Kidney (tissue), 14 donors: ENCODE results near the gene EIF5B. TPM values are rescaled to one million over a fixed set of nuclear protein-coding genes. Genes with fewer than 3 reads are reported as not detected.

Experiments used
- DNase-seq, 5 donors: peaks; one replicate each; pipeline ENCODE4 v3.0.0-alpha.2; 2013 to 2020
- FAIRE-seq: peaks from 2 replicates; lab custom pipeline; 2012; peaks lifted over from hg19 to GRCh38; lab: Jason Lieb, UNC
- H3K27ac ChIP-seq, 2 donors: one replicate each; pipeline ENCODE4 v1.7.0; 2013; ENCODE audit warnings: low read depth in 2 of 2, low read length in 2 of 2, inconsistent platforms in 1 of 2
- H3K27me3 ChIP-seq: one replicate; pipeline ENCODE4 v1.7.1; 2013; ENCODE audit warnings: low read length, inconsistent platforms; ENCODE audit not compliant: control insufficient read depth, insufficient read depth
- H3K36me3 ChIP-seq, 3 donors: one replicate each; pipeline versions ENCODE4 v1.7.0 to v1.7.1; 2013; ENCODE audit warnings: low read length in 3 of 3, control low read depth in 1 of 3, inconsistent platforms in 1 of 3; ENCODE audit not compliant: insufficient read depth in 3 of 3, control insufficient read depth in 2 of 3
- H3K4me1 ChIP-seq, 3 donors: one replicate each; pipeline versions ENCODE4 v1.7.0 to v1.7.1; 2013; ENCODE audit warnings: low read length in 3 of 3, inconsistent platforms in 1 of 3, low read depth in 1 of 3; ENCODE audit not compliant: control insufficient read depth in 2 of 3, insufficient read depth in 2 of 3
- H3K4me3 ChIP-seq, 3 donors: one replicate each; pipeline versions ENCODE4 v1.7.0 to v1.8.1; 2013; ENCODE audit warnings: low read length in 3 of 3, control low read depth in 1 of 3, inconsistent platforms in 1 of 3
- H3K9ac ChIP-seq, 3 donors: one replicate each; pipeline versions ENCODE4 v1.7.0 to v1.7.1; 2013; ENCODE audit warnings: low read length in 3 of 3, control low read depth in 1 of 3, inconsistent platforms in 1 of 3
- H3K9me3 ChIP-seq, 3 donors: one replicate each; pipeline versions ENCODE4 v1.7.0 to v1.7.1; 2013; ENCODE audit warnings: low read length in 3 of 3, control low read depth in 1 of 3, inconsistent platforms in 1 of 3; ENCODE audit not compliant: control insufficient read depth in 2 of 3, insufficient read depth in 1 of 3
- CTCF ChIP-seq: IDR thresholded peaks from 3 replicates; pipeline ENCODE4 v1.5.1; 2012; ENCODE audit warnings: mild to moderate bottlenecking, moderate library complexity, borderline replicate concordance; ENCODE audit not compliant: insufficient read depth; ENCODE audit errors: extremely low read depth
- intact Hi-C: fragments of 100-400 bp; cut with DNase I; formaldehyde crosslinking; loops from one replicate; pipeline ENCODE4 v1.11.1; 2022
- polyA plus RNA-seq: library from polyadenylated mRNA; stranded (reverse); fragments of 350-450 nt; fragmentation: Illumina TruSeq; extraction: RNeasy Lipid Tissue Mini Kit (QIAGEN cat#74804); gene quantifications from one replicate; pipeline ENCODE4 v1.2.3, GENCODE V29; 2014; ENCODE audit warnings: low read depth, low replicate concordance; ENCODE audit not compliant: insufficient read depth
- total RNA-seq: library from RNA; stranded (reverse); fragmentation: NEBNext Ultra II Directional; extraction: Animal tissue kit (Norgen Biotek cat#: 25700); gene quantifications from one replicate; pipeline ENCODE4 v1.2.1, GENCODE V29; 2021
- donor health status: control.
- donor health status: control.
- donor health status: control.
- donor health status: control.
- donor health status: control.
- donor health status: DM: yes; HTN: yes; CAD: no.
- donor health status: Normal renal cell carcinoma (clear cell type).

EIF5B gene
- total and polyA plus RNA-seq, 2 donors from 2014 or later, result 36.9 to 39.7 TPM

- Histone ChIP-seq H3K36me3 (peaks cover 10 to 49% (median 32%) of the 10 kb centered on the region in 3 donors), H3K4me3 (no peak overlapping the region), H3K9ac (no peak overlapping the region), H3K9me3 (no peaks in the 10 kb centered on the region), H3K27ac (no peak overlapping the region), H3K4me1 (no peaks in the 10 kb centered on the region), H3K27me3 (no peaks in the 10 kb centered on the region)
- DNase-seq (no peak), FAIRE-seq (no peak)
- no peak for TF ChIP-seq CTCF
- intact Hi-C loops, result no loop called here
Measured at GRCh38 chr2:99425022-99425421, 87.8 kb downstream of the EIF5B start.

GRCh38 chr2:99430614-99431291, 93.6 kb downstream of the EIF5B start:
- H3K9ac ChIP-seq, result no peak overlapping the region
- intact Hi-C loops, result no loop called here
- peaks cover 0 to 2% (median 0%) of the 10 kb centered on the region in 3 donors for H3K4me1 ChIP-seq
- no peaks in the 10 kb centered on the region for H3K27me3 ChIP-seq
- DNase-seq (no peak), FAIRE-seq (no peak)
- H3K36me3 ChIP-seq, result peaks cover 0 to 13% (median 12%) of the 10 kb centered on the region in 3 donors
- TF ChIP-seq CTCF, result no peak
- H3K9me3 ChIP-seq, result no peaks in the 10 kb centered on the region
- no peak overlapping the region for H3K27ac ChIP-seq
- no peak overlapping the region for H3K4me3 ChIP-seq

DNA sequence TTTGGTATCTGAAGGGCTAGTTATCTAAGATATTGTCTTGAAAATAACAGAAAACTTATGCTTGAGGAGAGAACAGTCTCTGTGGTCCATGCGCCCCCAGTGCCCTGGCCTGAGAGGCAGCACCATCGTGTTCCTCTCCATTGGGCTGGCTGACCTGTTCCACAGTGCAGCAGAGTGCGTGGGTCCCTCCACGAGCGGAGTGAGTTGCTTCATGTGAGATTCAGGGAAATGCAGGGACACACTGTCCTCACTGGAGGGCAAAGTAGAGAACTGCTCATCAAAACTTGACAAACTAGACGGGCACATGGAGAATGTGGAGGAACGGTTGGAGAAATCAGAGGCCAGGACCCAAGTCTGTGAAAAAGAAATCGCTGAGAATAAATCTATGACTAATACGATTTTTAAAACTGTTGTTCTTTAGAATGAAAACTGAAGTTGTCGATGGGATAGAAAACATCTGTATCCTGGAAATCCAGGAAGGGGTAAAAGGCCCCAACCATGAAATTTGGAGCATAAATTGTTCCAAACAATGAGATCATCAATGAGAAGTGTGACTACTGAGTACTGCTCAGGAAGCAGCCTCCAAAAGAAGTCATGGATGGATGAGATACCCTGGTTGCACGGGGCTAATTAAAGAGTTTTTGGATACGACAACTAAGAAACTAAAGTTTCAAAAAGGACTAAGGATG, 94.5 kb downstream of the EIF5B start:
- no peak for FAIRE-seq
- Histone ChIP-seq H3K9me3 (no peaks in the 10 kb centered on the region), H3K27ac (no peak overlapping the region), H3K36me3 (peaks cover 0 to 16% (median 12%) of the 10 kb centered on the region in 3 donors), H3K9ac (no peak overlapping the region), H3K27me3 (no peaks in the 10 kb centered on the region), H3K4me1 (peaks cover 0 to 2% (median 0%) of the 10 kb centered on the region in 3 donors), H3K4me3 (no peak overlapping the region)
- intact Hi-C loops, result no loop called here
- no peak for TF ChIP-seq CTCF
- DNase-seq, result no peak
